ENCODE data around the gene OPCML. TPM values are rescaled to one million over a fixed set of nuclear protein-coding genes. Genes with fewer than 3 reads are reported as not detected.

OPCML gene
- total RNA-seq, 1 experiment from 2014 or later, result not detected

DNA sequence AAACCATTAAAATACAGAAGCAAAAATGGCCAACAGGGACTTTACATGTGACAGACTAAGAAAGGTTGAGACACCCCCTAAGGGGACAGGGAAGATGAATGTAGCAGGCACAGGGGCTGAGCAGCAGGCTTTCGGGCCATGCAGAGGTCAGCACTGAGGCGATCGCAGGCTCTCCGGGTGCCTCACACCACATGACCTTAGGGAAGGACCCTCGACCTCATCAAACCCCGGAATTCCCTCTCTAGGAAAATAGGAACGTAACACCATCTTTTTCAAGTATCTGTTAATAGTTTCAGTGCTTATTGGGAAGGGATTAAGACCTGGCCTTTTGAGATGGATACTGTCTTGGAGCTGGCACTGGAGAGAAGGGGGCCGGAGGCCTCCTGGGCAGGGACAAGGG is 27.4 kb downstream of the OPCML start:
- no peak for TF ChIP-seq TCF7L2 (IDR thresholded peaks at IDR 0.05; ENCODE audit: low read depth, low read length)
- TF ChIP-seq, protein P1, sequence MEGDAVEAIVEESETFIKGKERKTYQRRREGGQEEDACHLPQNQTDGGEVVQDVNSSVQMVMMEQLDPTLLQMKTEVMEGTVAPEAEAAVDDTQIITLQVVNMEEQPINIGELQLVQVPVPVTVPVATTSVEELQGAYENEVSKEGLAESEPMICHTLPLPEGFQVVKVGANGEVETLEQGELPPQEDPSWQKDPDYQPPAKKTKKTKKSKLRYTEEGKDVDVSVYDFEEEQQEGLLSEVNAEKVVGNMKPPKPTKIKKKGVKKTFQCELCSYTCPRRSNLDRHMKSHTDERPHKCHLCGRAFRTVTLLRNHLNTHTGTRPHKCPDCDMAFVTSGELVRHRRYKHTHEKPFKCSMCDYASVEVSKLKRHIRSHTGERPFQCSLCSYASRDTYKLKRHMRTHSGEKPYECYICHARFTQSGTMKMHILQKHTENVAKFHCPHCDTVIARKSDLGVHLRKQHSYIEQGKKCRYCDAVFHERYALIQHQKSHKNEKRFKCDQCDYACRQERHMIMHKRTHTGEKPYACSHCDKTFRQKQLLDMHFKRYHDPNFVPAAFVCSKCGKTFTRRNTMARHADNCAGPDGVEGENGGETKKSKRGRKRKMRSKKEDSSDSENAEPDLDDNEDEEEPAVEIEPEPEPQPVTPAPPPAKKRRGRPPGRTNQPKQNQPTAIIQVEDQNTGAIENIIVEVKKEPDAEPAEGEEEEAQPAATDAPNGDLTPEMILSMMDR (IDR thresholded peaks at IDR 0.05), result no peak
- no peak for TF ChIP-seq POLR2AphosphoS5 (IDR thresholded peaks at IDR 0.05; ENCODE audit: low read depth, low read length)
- no peak for TF ChIP-seq SIN3A (IDR thresholded peaks at IDR 0.05; ENCODE audit: borderline replicate concordance, insufficient read depth, low read depth, low read length)
- DNase-seq (ENCODE audit: low read depth, low spot score) (no peak), ATAC-seq (no peak)
- H3K4me1 ChIP-seq (ENCODE audit: control insufficient read depth, insufficient read depth, low read length), result no peaks in the 10 kb centered on the region
- intact Hi-C loops (cut with micrococcal nuclease; ENCODE audit: unreplicated experiment) (no loop called here), in situ Hi-C loops (cut with HindIII; ENCODE audit: low pct_unique_long_range_greater_than_20kb, low sequenced_read_pairs) (no loop called here)
- ChIA-PET POLR2A (no interaction called here), CTCF (no interaction called here)
- H3K27ac ChIP-seq (ENCODE audit: low read length), result no peak overlapping the region
- peaks cover 5% of the 10 kb centered on the region for H3K27me3 ChIP-seq (ENCODE audit: control insufficient read depth, insufficient read depth, low read length)
- H3K4me3 ChIP-seq (ENCODE audit: low read depth in 2 of 2, low read length in 2 of 2), result no peak overlapping the region
- BruUV-seq (replicated peaks), result no TSS peak
- no peaks in the 10 kb centered on the region for H3K36me3 ChIP-seq (ENCODE audit: control insufficient read depth, insufficient read depth, low read length)
- H3K9me3 ChIP-seq (ENCODE audit: control insufficient read depth, insufficient read depth, low read depth, low read length), result no peaks in the 10 kb centered on the region

DNA sequence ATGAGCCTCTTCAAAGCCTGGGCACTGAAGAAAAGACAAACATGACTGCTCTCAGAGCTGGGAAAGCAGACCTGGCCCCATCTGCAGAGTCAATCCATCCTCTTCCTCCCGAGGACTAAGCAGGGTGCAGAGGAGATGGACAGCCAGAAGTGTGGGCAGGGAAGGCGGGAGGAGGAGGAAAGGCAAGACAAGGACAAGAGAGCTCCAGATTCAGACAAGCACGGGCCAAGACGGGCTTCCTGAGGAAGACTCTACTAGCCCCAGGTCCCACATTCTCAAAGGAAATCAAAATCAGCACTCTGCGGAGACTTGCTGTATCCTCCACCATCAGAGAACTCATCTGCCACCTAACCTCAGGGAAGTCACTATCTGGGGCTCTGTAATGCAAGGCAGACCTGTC is 28.5 kb downstream of the OPCML start:
- ATAC-seq, result no peak
- intact Hi-C loops (cut with micrococcal nuclease; ENCODE audit: unreplicated experiment), result no loop called here
- no peak for DNase-seq (ENCODE audit: low read depth, low spot score)
- ChIA-PET POLR2A (no interaction called here), CTCF (no interaction called here)
- peaks cover 5% of the 10 kb centered on the region for H3K27me3 ChIP-seq (ENCODE audit: control insufficient read depth, insufficient read depth, low read length)
- H3K4me3 ChIP-seq (ENCODE audit: low read depth in 2 of 2, low read length in 2 of 2), result no peak overlapping the region
- in situ Hi-C loops (cut with HindIII; ENCODE audit: low pct_unique_long_range_greater_than_20kb, low sequenced_read_pairs), result no loop called here
- no peaks in the 10 kb centered on the region for H3K36me3 ChIP-seq (ENCODE audit: control insufficient read depth, insufficient read depth, low read length)
- no peaks in the 10 kb centered on the region for H3K4me1 ChIP-seq (ENCODE audit: control insufficient read depth, insufficient read depth, low read length)
- no peaks in the 10 kb centered on the region for H3K9me3 ChIP-seq (ENCODE audit: control insufficient read depth, insufficient read depth, low read depth, low read length)
- BruUV-seq (replicated peaks), result no TSS peak
- TF ChIP-seq SIN3A (IDR thresholded peaks at IDR 0.05; ENCODE audit: borderline replicate concordance, insufficient read depth, low read depth, low read length) (no peak), POLR2AphosphoS5 (IDR thresholded peaks at IDR 0.05; ENCODE audit: low read depth, low read length) (no peak), TCF7L2 (IDR thresholded peaks at IDR 0.05; ENCODE audit: low read depth, low read length) (no peak)
- TF ChIP-seq, protein P1 (IDR thresholded peaks at IDR 0.05), result no peak
- TF ChIP-seq, protein P2, sequence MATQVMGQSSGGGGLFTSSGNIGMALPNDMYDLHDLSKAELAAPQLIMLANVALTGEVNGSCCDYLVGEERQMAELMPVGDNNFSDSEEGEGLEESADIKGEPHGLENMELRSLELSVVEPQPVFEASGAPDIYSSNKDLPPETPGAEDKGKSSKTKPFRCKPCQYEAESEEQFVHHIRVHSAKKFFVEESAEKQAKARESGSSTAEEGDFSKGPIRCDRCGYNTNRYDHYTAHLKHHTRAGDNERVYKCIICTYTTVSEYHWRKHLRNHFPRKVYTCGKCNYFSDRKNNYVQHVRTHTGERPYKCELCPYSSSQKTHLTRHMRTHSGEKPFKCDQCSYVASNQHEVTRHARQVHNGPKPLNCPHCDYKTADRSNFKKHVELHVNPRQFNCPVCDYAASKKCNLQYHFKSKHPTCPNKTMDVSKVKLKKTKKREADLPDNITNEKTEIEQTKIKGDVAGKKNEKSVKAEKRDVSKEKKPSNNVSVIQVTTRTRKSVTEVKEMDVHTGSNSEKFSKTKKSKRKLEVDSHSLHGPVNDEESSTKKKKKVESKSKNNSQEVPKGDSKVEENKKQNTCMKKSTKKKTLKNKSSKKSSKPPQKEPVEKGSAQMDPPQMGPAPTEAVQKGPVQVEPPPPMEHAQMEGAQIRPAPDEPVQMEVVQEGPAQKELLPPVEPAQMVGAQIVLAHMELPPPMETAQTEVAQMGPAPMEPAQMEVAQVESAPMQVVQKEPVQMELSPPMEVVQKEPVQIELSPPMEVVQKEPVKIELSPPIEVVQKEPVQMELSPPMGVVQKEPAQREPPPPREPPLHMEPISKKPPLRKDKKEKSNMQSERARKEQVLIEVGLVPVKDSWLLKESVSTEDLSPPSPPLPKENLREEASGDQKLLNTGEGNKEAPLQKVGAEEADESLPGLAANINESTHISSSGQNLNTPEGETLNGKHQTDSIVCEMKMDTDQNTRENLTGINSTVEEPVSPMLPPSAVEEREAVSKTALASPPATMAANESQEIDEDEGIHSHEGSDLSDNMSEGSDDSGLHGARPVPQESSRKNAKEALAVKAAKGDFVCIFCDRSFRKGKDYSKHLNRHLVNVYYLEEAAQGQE (IDR thresholded peaks at IDR 0.05; ENCODE audit: insufficient read depth in 1 of 2, low read depth in 2 of 2, low read length in 1 of 2), result no peak
- H3K27ac ChIP-seq (ENCODE audit: low read length), result no peak overlapping the region
